ENCODE results near the gene TANK. TPM values are rescaled to one million over a fixed set of nuclear protein-coding genes. Genes with fewer than 3 reads are reported as not detected.

TANK gene
- total and polyA plus RNA-seq, 4 experiments from 2014 or later = 76.3 to 91.2 (median 88.4) TPM

GRCh38 chr2:161165266-161165665, 5.0 kb downstream of the TANK start:
- Histone ChIP-seq H3K4me3 (ENCODE audit: low read length in 2 of 2) (no peak overlapping the region), H3K4me1 (ENCODE audit: insufficient read depth, low read length) (peaks cover 89% of the 10 kb centered on the region), H3K27ac (ENCODE audit: low read depth, low read length) (peak overlapping the region; percentile 6), H3K27me3 (ENCODE audit: insufficient read depth, low read length) (no peaks in the 10 kb centered on the region), H3K9me3 (ENCODE audit: control insufficient read depth in 1 of 2, low read length in 2 of 2) (no peaks in the 10 kb centered on the region), H3K36me3 (ENCODE audit: insufficient read depth, low read length) (no peaks in the 10 kb centered on the region)
- H3K27me3 Mint-ChIP-seq = no peaks in the 10 kb centered on the region
- H3K4me3 Mint-ChIP-seq = peak overlapping the region in 5 of 8 donors; percentile 15 to 82 (median 53)
- peaks cover 20 to 37% of the 10 kb centered on the region in 2 donors for H3K36me3 Mint-ChIP-seq
- peaks cover 0 to 1% (median 0%) of the 10 kb centered on the region in 8 donors for H3K9me3 Mint-ChIP-seq
- no peak for DNase-seq
- intact Hi-C loops (cut with micrococcal nuclease) = loop anchor here (10.0 kb wide), 2 partner anchors 670 to 850 kb away; partner anchors contain the start of gene RBMS1
- CTCF ChIA-PET (ENCODE audit: partially characterized antibody) = interaction anchor here (1.9 kb wide), 1 partner anchor 102 kb away, joined by 7 read pairs; no protein-coding TSS in a partner anchor
- H3K4me1 Mint-ChIP-seq = peaks cover 62 to 95% (median 77%) of the 10 kb centered on the region in 4 donors
- peak overlapping the region in 1 of 7 donors; percentile 93 for H3K27ac Mint-ChIP-seq
- POLR2A ChIA-PET (ENCODE audit: partially characterized antibody) = no interaction called here

GRCh38 chr2:161165811-161166210, 5.6 kb downstream of the TANK start:
- peak overlapping the region in 6 of 7 donors; percentile 8 to 93 (median 69) for H3K27ac Mint-ChIP-seq
- H3K4me1 ChIP-seq (ENCODE audit: insufficient read depth, low read length) = peaks cover 95% of the 10 kb centered on the region
- CTCF ChIA-PET (ENCODE audit: partially characterized antibody) = no interaction called here
- H3K4me1 Mint-ChIP-seq = peaks cover 68 to 96% (median 80%) of the 10 kb centered on the region in 4 donors
- H3K9me3 ChIP-seq (ENCODE audit: control insufficient read depth in 1 of 2, low read length in 2 of 2) = no peaks in the 10 kb centered on the region
- POLR2A ChIA-PET (ENCODE audit: partially characterized antibody) = no interaction called here
- intact Hi-C loops (cut with micrococcal nuclease) = loop anchor here (10.0 kb wide), 2 partner anchors 671 to 849 kb away; partner anchors contain the start of gene RBMS1
- H3K27me3 Mint-ChIP-seq = no peaks in the 10 kb centered on the region
- no peaks in the 10 kb centered on the region for H3K36me3 ChIP-seq (ENCODE audit: insufficient read depth, low read length)
- H3K27ac ChIP-seq (ENCODE audit: low read depth, low read length) = peak overlapping the region; percentile 43
- H3K4me3 ChIP-seq (ENCODE audit: low read length in 2 of 2) = no peak overlapping the region
- DNase-seq = no peak
- H3K27me3 ChIP-seq (ENCODE audit: insufficient read depth, low read length) = no peaks in the 10 kb centered on the region
- no peaks in the 10 kb centered on the region for H3K9me3 Mint-ChIP-seq
- peak overlapping the region in 6 of 8 donors; percentile 12 to 82 (median 44) for H3K4me3 Mint-ChIP-seq
- H3K36me3 Mint-ChIP-seq = peaks cover 19 to 34% of the 10 kb centered on the region in 2 donors

DNA sequence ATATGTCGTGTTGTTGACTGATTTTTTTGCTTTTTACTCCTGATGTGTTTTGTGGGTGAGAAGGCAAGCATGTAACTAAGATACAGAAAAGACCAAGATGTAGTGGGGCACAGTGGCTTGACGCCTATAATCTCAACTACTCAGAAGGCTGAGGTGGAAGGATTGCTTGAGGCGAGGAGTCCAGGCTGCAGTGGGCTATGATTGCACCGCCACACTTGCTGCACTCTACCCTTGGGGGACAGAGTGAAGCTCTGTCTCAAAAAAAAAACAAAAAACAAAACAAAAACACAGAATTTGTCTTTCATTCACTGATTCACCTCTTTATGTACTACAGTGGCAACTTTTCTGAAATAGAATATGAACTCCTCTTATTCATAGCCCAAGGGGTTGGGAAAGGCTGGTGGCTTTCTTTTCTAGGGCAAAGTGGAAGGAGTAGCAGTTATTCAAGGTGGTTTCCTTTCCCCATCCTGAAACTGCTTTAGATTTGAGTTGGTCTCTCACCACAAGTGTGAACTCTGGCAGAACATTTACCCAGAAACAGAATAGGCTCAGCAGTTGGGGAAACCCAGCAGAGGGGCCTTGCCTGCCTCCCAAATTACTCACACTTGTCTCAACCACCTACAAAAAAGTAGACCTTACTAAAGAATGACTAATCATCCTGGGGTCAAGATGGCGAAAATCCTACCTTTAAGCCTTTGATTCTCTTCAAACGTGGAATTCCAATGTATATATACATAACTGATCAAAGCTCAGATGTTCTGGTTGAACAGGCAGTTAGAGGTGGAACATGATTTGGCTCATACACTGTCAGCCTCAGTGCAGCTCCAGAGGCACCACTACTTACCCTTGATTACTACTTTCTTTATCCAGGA, 6.5 kb downstream of the TANK start:
- Histone ChIP-seq H3K4me3 (ENCODE audit: low read length in 2 of 2) (no peak overlapping the region), H3K27me3 (ENCODE audit: insufficient read depth, low read length) (no peaks in the 10 kb centered on the region), H3K4me1 (ENCODE audit: insufficient read depth, low read length) (peaks cover 97% of the 10 kb centered on the region), H3K27ac (ENCODE audit: low read depth, low read length) (peak overlapping the region; percentile 43), H3K9me3 (ENCODE audit: control insufficient read depth in 1 of 2, low read length in 2 of 2) (no peaks in the 10 kb centered on the region), H3K36me3 (ENCODE audit: insufficient read depth, low read length) (no peaks in the 10 kb centered on the region)
- intact Hi-C loops (cut with micrococcal nuclease) = loop anchor here (10.0 kb wide), 2 partner anchors 672 to 848 kb away; partner anchors contain the start of gene RBMS1
- ChIA-PET CTCF (ENCODE audit: partially characterized antibody) (interaction anchor here (1.1 kb wide), 1 partner anchor 56 kb away, joined by 3 read pairs; no protein-coding TSS in a partner anchor), POLR2A (ENCODE audit: partially characterized antibody) (interaction anchor here (1.0 to 1.2 kb wide), 3 partner anchors 29 to 74 kb away, joined by 3 read pairs; no protein-coding TSS in a partner anchor)
- peak overlapping the region; percentile 12 to 82 (median 44) for H3K4me3 Mint-ChIP-seq
- no peaks in the 10 kb centered on the region for H3K9me3 Mint-ChIP-seq
- peaks cover 19 to 34% of the 10 kb centered on the region in 2 donors for H3K36me3 Mint-ChIP-seq
- peaks cover 67 to 96% (median 80%) of the 10 kb centered on the region in 4 donors for H3K4me1 Mint-ChIP-seq
- peak; percentile 43 to 81 (median 50) for DNase-seq
- H3K27ac Mint-ChIP-seq = peak overlapping the region; percentile 63 to 93 (median 81)
- H3K27me3 Mint-ChIP-seq = no peaks in the 10 kb centered on the region

DNA sequence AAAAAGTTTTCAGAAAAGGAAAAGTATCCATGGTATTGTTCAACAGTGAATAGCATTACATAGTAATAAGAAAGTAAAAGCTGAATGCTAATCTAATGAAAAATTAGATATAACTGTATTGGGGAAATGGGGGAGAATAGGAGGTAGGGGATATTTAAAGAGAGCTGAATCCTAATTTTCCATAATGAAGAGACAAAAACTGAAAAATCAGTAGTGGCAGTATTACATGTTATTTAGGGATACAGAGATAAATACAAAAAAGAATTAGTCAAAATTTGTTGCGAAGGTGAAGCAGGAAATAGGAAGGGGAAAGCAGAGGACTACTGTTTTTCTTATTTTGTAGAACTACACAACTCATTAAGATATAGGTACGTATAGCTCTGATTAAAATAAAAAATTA, 9.1 kb downstream of the TANK start:
- Mint-ChIP-seq H3K27ac (peak overlapping the region in 3 of 7 donors; percentile 19 to 55 (median 47)), H3K4me1 (peaks cover 62 to 93% (median 76%) of the 10 kb centered on the region in 4 donors), H3K36me3 (peaks cover 23 to 37% of the 10 kb centered on the region in 2 donors), H3K9me3 (no peaks in the 10 kb centered on the region), H3K27me3 (no peaks in the 10 kb centered on the region), H3K4me3 (peak overlapping the region in 2 of 8 donors; percentile 26 to 50)
- Histone ChIP-seq H3K9me3 (ENCODE audit: control insufficient read depth in 1 of 2, low read length in 2 of 2) (no peaks in the 10 kb centered on the region), H3K27ac (ENCODE audit: low read depth, low read length) (no peak overlapping the region), H3K4me3 (ENCODE audit: low read length in 2 of 2) (no peak overlapping the region), H3K36me3 (ENCODE audit: insufficient read depth, low read length) (no peaks in the 10 kb centered on the region), H3K4me1 (ENCODE audit: insufficient read depth, low read length) (peaks cover 94% of the 10 kb centered on the region), H3K27me3 (ENCODE audit: insufficient read depth, low read length) (no peaks in the 10 kb centered on the region)
- ChIA-PET POLR2A (ENCODE audit: partially characterized antibody) (interaction anchor here (0.9 to 1.4 kb wide), 2 partner anchors 8 to 33 kb away, joined by 3 to 4 read pairs; no protein-coding TSS in a partner anchor), CTCF (ENCODE audit: partially characterized antibody) (interaction anchor here (2.1 kb wide), 1 partner anchor 106 kb away, joined by 10 read pairs; no protein-coding TSS in a partner anchor)
- DNase-seq = no peak
- intact Hi-C loops (cut with micrococcal nuclease) = loop anchor here (10.0 kb wide), 2 partner anchors 675 to 845 kb away; partner anchors contain the start of gene RBMS1

DNA sequence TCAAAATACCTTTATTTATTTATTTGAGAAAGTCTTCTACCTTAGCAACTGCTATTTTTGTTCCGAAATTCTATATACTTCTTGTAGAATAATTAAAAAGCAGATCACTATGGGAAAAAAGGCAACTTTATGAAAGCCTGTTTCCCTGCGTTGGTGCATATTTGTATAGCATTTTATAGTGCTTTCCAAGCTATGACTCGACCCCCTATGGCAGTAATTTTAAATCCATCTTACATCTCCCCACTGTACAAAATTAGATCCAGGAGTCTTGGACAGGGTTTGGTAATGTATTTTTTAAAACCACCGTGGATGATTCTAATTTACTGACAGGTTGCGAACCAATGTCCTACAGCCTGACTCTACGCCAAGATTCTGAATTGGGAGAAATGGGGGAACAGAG, 10.1 kb downstream of the TANK start:
- Mint-ChIP-seq H3K9me3 (no peaks in the 10 kb centered on the region), H3K36me3 (peaks cover 27 to 41% of the 10 kb centered on the region in 2 donors), H3K4me3 (no peak overlapping the region), H3K4me1 (peaks cover 65 to 92% (median 78%) of the 10 kb centered on the region in 4 donors), H3K27me3 (no peaks in the 10 kb centered on the region), H3K27ac (no peak overlapping the region)
- Histone ChIP-seq H3K4me1 (ENCODE audit: insufficient read depth, low read length) (peaks cover 87% of the 10 kb centered on the region), H3K27me3 (ENCODE audit: insufficient read depth, low read length) (no peaks in the 10 kb centered on the region), H3K9me3 (ENCODE audit: control insufficient read depth in 1 of 2, low read length in 2 of 2) (no peaks in the 10 kb centered on the region), H3K36me3 (ENCODE audit: insufficient read depth, low read length) (no peaks in the 10 kb centered on the region), H3K27ac (ENCODE audit: low read depth, low read length) (no peak overlapping the region), H3K4me3 (ENCODE audit: low read length in 2 of 2) (no peak overlapping the region)
- intact Hi-C loops (cut with micrococcal nuclease) = no loop called here
- POLR2A ChIA-PET (ENCODE audit: partially characterized antibody) = no interaction called here
- CTCF ChIA-PET (ENCODE audit: partially characterized antibody) = no interaction called here
- DNase-seq = no peak

DNA sequence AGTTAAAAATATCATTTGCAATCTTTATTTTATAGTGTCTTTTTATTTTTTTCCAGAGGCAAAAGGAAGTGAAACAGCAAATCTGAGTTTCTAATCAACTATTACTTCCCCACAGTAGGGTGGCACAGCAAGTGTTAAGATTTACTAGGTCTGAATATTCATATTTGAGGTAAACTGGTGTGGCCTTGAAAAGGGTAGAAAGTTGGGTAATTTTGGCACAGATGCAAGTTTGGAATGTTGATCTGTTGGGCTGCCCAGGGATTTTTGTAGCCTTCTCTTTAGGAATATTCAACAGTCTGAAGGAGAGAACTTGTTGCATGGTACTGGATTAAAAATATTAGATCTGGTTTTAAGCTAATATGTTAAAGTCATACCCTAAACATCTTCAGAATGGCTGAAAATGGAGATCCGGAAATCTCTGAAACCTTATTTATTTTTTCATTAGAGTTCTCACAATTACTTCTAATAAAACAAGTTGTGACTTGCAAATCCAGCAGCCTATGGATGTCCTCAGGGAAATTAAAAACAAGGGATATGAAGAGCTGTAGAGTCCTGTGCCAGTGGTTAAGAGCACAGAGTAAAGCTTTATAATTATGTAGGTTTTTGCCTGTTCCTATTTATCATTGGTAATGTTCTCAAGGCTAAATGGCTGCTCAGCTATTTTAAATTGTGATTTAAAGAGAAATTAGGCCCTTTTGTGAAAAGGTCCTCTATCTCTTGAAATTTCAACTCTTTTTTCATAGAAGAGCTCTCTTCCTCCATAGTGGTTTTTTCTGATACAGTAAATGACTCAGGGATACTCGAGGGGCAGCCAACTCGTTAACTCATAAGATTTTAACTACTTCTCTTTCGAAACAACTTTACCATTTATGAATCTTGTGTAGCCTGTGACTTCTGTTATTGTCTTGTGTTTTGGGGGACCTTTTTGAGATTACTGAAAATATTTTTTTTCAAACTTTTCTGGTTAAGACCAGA, 11.0 kb downstream of the TANK start:
- Histone ChIP-seq H3K4me1 (ENCODE audit: insufficient read depth, low read length) (peaks cover 85% of the 10 kb centered on the region), H3K9me3 (ENCODE audit: control insufficient read depth in 1 of 2, low read length in 2 of 2) (no peaks in the 10 kb centered on the region), H3K4me3 (ENCODE audit: low read length in 2 of 2) (no peak overlapping the region), H3K27me3 (ENCODE audit: insufficient read depth, low read length) (no peaks in the 10 kb centered on the region), H3K36me3 (ENCODE audit: insufficient read depth, low read length) (no peaks in the 10 kb centered on the region), H3K27ac (ENCODE audit: low read depth, low read length) (no peak overlapping the region)
- H3K27me3 Mint-ChIP-seq = no peaks in the 10 kb centered on the region
- H3K27ac Mint-ChIP-seq = peak overlapping the region in 6 of 7 donors; percentile 4 to 67 (median 52)
- DNase-seq = no peak
- CTCF ChIA-PET (ENCODE audit: partially characterized antibody) = no interaction called here
- peak overlapping the region in 4 of 8 donors; percentile 1 to 54 (median 30) for H3K4me3 Mint-ChIP-seq
- no peaks in the 10 kb centered on the region for H3K9me3 Mint-ChIP-seq
- H3K4me1 Mint-ChIP-seq = peaks cover 62 to 90% (median 74%) of the 10 kb centered on the region in 4 donors
- intact Hi-C loops (cut with micrococcal nuclease) = no loop called here
- H3K36me3 Mint-ChIP-seq = peaks cover 33 to 44% of the 10 kb centered on the region in 2 donors
- POLR2A ChIA-PET (ENCODE audit: partially characterized antibody) = no interaction called here

Data from CD4-positive, alpha-beta memory T cell (primary cell).